A549 (cell line): ENCODE measurements around the gene COBL. TPM values are rescaled to one million over a fixed set of nuclear protein-coding genes. Genes with fewer than 3 reads are reported as not detected.

ENCODE experiments used
- ATAC-seq, 2 experiments: fragments of 200-7000 bp in 1 of 2; fragments of >200 bp in 1 of 2; cut with Nextera tagmentation in 1 of 2; cut with Tn5 transposase in 1 of 2; 3 replicates each; pipeline versions ENCODE4 v1.8.0 to v1.9.1; 2018 to 2020; ENCODE audit warnings: mild to moderate bottlenecking in 1 of 2, moderate library complexity in 1 of 2
- CTCF ChIA-PET: fragments of 300-600 bp; sonication (Branson Sonifier 250); formaldehyde crosslinking; extraction: SDS; loops from one replicate; lab custom pipeline; 2021; ENCODE audit warnings: antibody characterized with exemption, inconsistent platforms; lab: Yijun Ruan, JAX
- POLR2A ChIA-PET: fragments of 350-600 bp; formaldehyde crosslinking; extraction: SDS; loops from one replicate; lab custom pipeline; 2021; ENCODE audit warnings: antibody characterized with exemption, inconsistent platforms; lab: Yijun Ruan, JAX
- DNase-seq, 2 experiments: peaks; one replicate each; pipeline versions ENCODE4 v3.0.0 to v3.0.0-alpha.2; 2011 to 2016; ENCODE audit warnings: low read depth in 1 of 2, low spot score in 1 of 2
- FAIRE-seq: peaks from 2 replicates; lab custom pipeline; 2011; peaks lifted over from hg19 to GRCh38; lab: Jason Lieb, UNC
- H3K27ac ChIP-seq, 2 experiments: fragments of >200 bp; sonication (Bioruptor Twin); formaldehyde crosslinking; 3 replicates each; pipeline ENCODE4 v1.5.1; 2016 to 2017
- H3K4me1 ChIP-seq: fragments of >200 bp; sonication (Bioruptor Twin); formaldehyde crosslinking; 3 replicates; pipeline ENCODE4 v1.6.1; 2016
- H3K4me2 ChIP-seq: fragments of >200 bp; sonication (Bioruptor Twin); formaldehyde crosslinking; 3 replicates; pipeline ENCODE4 v1.6.1; 2016
- H3K4me3 ChIP-seq: fragments of >200 bp; sonication (Bioruptor Twin); formaldehyde crosslinking; 3 replicates; pipeline ENCODE4 v1.5.1; 2016
- H3K9me3 ChIP-seq: fragments of >200 bp; sonication (Bioruptor Twin); formaldehyde crosslinking; 3 replicates; pipeline ENCODE4 v1.6.1; 2016
- BHLHE40 ChIP-seq: IDR thresholded peaks from 2 replicates; pipeline ENCODE4 v1.6.1; 2012; ENCODE audit warnings: low read depth, low read length, inconsistent platforms
- CHD2 ChIP-seq: fragments of 150-350 bp; IDR thresholded peaks from 2 replicates; pipeline ENCODE4 v1.6.1; 2014; ENCODE audit warnings: low read length; ENCODE audit not compliant: partially characterized antibody
- CTCF ChIP-seq: fragments of >200 bp; sonication (Bioruptor Twin); formaldehyde crosslinking; IDR thresholded peaks from 3 replicates; pipeline ENCODE4 v1.5.1; 2016
- E2F6 ChIP-seq: IDR thresholded peaks from 2 replicates; pipeline ENCODE4 v1.6.1; 2012; ENCODE audit warnings: low read depth, borderline replicate concordance
- ELK1 ChIP-seq: fragments of 150-350 bp; IDR thresholded peaks from 2 replicates; pipeline ENCODE4 v1.6.1; 2014; ENCODE audit warnings: low read depth, mild to moderate bottlenecking, low read length
- HDAC2 ChIP-seq: fragments of 200-600 bp; sonication (generic); IDR thresholded peaks from 2 replicates; pipeline ENCODE4 v1.6.1; 2016
- HMGXB4 ChIP-seq: fragments of 250-450 bp; sonication (Bioruptor Pico); IDR thresholded peaks from 2 replicates; pipeline ENCODE4 v1.5.0; 2021; ENCODE audit warnings: mild to moderate bottlenecking, moderate library complexity, borderline replicate concordance
- HOXB13 ChIP-seq: fragments of 250-450 bp; sonication (Bioruptor Pico); IDR thresholded peaks from 2 replicates; pipeline ENCODE4 v1.5.0; 2020; ENCODE audit warnings: low read depth, mild to moderate bottlenecking, moderate library complexity
- HOXB5 ChIP-seq: fragments of 250-450 bp; sonication (Bioruptor Pico); IDR thresholded peaks from 2 replicates; pipeline ENCODE4 v1.5.0; 2020; ENCODE audit warnings: mild to moderate bottlenecking, moderate library complexity
- KDM1A ChIP-seq: fragments of 200-600 bp; sonication (generic); IDR thresholded peaks from 2 replicates; pipeline ENCODE4 v1.6.1; 2016; ENCODE audit warnings: low read depth, mild to moderate bottlenecking
- KDM5A ChIP-seq: fragments of 200-600 bp; sonication (generic); IDR thresholded peaks from 2 replicates; pipeline ENCODE4 v1.6.1; 2016; ENCODE audit warnings: antibody characterized with exemption, mild to moderate bottlenecking
- MAFK ChIP-seq: fragments of 450-650 bp; IDR thresholded peaks from 2 replicates; pipeline ENCODE4 v1.6.1; 2014; ENCODE audit not compliant: partially characterized antibody
- MAX ChIP-seq: IDR thresholded peaks from 2 replicates; pipeline ENCODE4 v1.6.1; 2012
- PHF8 ChIP-seq: fragments of 200-600 bp; sonication (generic); IDR thresholded peaks from 2 replicates; pipeline ENCODE4 v1.6.1; 2016; ENCODE audit warnings: low read depth, mild to moderate bottlenecking, antibody characterized with exemption, moderate library complexity, borderline replicate concordance
- POLR2AphosphoS2 ChIP-seq: conservative IDR thresholded peaks from 2 replicates; pipeline ENCODE4 v1.6.1; 2012; ENCODE audit warnings: low read length, improper control_type of control experiment, inconsistent platforms
- RAD21 ChIP-seq, 2 experiments: fragments of >200 bp in 1 of 2; sonication (Bioruptor Twin) in 1 of 2; formaldehyde crosslinking in 1 of 2; IDR thresholded peaks in 1 of 2; conservative IDR thresholded peaks in 1 of 2; 2 replicates in 1 of 2; 3 replicates in 1 of 2; pipeline ENCODE4 v1.6.1; 2012 to 2018; ENCODE audit warnings: inconsistent platforms in 1 of 2
- RCOR1 ChIP-seq: fragments of 150-350 bp; IDR thresholded peaks from 2 replicates; pipeline ENCODE4 v1.6.1; 2014; ENCODE audit warnings: antibody characterized with exemption, low read length, low read depth
- RFX5 ChIP-seq: fragments of 450-650 bp; IDR thresholded peaks from 2 replicates; pipeline ENCODE4 v1.7.1; 2014; ENCODE audit warnings: antibody characterized with exemption, mild to moderate bottlenecking, moderate library complexity
- ZC3H11A ChIP-seq: fragments of 450-650 bp; IDR thresholded peaks from 2 replicates; pipeline ENCODE4 v1.6.1; 2014; ENCODE audit warnings: antibody characterized with exemption, mild to moderate bottlenecking
- ZFP36 ChIP-seq: fragments of 450-650 bp; IDR thresholded peaks from 2 replicates; pipeline ENCODE4 v1.6.1; 2014; ENCODE audit warnings: borderline replicate concordance; ENCODE audit not compliant: partially characterized antibody
- ZSCAN20 ChIP-seq: fragments of 250-450 bp; sonication (Bioruptor Pico); IDR thresholded peaks from 2 replicates; pipeline ENCODE4 v1.8.0; 2022; ENCODE audit warnings: mild to moderate bottlenecking, moderate library complexity
- WGBS: methylation state at CpG from one replicate; pipeline ENCODE4 v1.1.6; 2017; ENCODE audit errors: missing lambda C conversion rate; 5-methylcytosine and 5-hydroxymethylcytosine counted together
- polyA plus RNA-seq, 4 experiments: library from polyadenylated mRNA; depleted of rRNA in 3 of 4; stranded (reverse); fragments of >200 nt; fragmentation: RNase III in 1 of 4; extraction: RNeasy Plus Mini Kit Qiagen cat#74134 plus additional on column Dnase treatment in 1 of 4; gene quantifications; 2 replicates in 3 of 4; 3 replicates in 1 of 4; pipeline ENCODE4 v1.2.3, GENCODE V29; 2011 to 2017

COBL gene
- polyA plus RNA-seq, 2 of the 4 experiments (the other 2 are of a cell fraction): 1.5 to 7.4 TPM

GRCh38 chr7:51354897-51355296 lies 38.3 kb upstream of the COBL start:
- CTCF ChIA-PET: interaction anchor here (1.0 to 4.9 kb wide), 3 partner anchors 12 to 193 kb away, joined by 3 to 43 read pairs (median 20); no protein-coding TSS in a partner anchor

GRCh38 chr7:51354434-51354833 lies 37.8 kb upstream of the COBL start:
- no peak overlapping the region for H3K27ac ChIP-seq
- ATAC-seq: no peak
- WGBS: 77% methylated on average over 2 of the region's 2 CpGs
- TF ChIP-seq ZFP36: peak; percentile 8
- no peak for TF ChIP-seq BHLHE40
- TF ChIP-seq HMGXB4: no peak
- TF ChIP-seq ELK1: no peak
- no peak for TF ChIP-seq KDM5A
- TF ChIP-seq, all 56 proteins: peak for 1
- Histone ChIP-seq H3K4me1 (peaks cover 8% of the 10 kb centered on the region; the same call in 2 of the 3 replicates), H3K4me2 (no peak overlapping the region), H3K9me3 (0 out of 3 replicates have a peak, but pooled peaks cover 2% of the 10 kb centered on the region), H3K4me3 (no peak overlapping the region)
- DNase-seq: no peak
- POLR2A ChIA-PET: no interaction called here
- CTCF ChIA-PET: interaction anchor here (1.0 to 4.9 kb wide), 4 partner anchors 13 to 193 kb away, joined by 3 to 43 read pairs (median 12); no protein-coding TSS in a partner anchor
- FAIRE-seq: no peak

More at GRCh38 chr7:51354897-51355296, 38.3 kb upstream of the COBL start:
- 0 out of 3 replicates have a peak, but pooled peaks cover 2% of the 10 kb centered on the region for H3K9me3 ChIP-seq
- no peak overlapping the region for H3K4me2 ChIP-seq
- H3K4me1 ChIP-seq: peaks cover 5% of the 10 kb centered on the region; the same call in 2 of the 3 replicates
- ATAC-seq: no peak; a peak in 1 of 6 replicates
- POLR2A ChIA-PET: no interaction called here
- WGBS: 73% methylated on average over 5 of the region's 5 CpGs
- DNase-seq: no peak
- no peak overlapping the region for H3K4me3 ChIP-seq
- TF ChIP-seq RAD21 (conservative IDR thresholded peaks at IDR 0.05 in 1 of 2, IDR thresholded peaks at IDR 0.05 in 1 of 2) (no peak), HDAC2 (no peak), RFX5 (no peak), ZFP36 (no peak), MAFK (no peak), POLR2AphosphoS2 (no peak), ZSCAN20 (CRISPR knock-in tag) (no peak), HOXB5 (CRISPR knock-in tag) (no peak), MAX (no peak), CHD2 (no peak), CTCF (no peak), KDM1A (no peak), KDM5A (no peak), ELK1 (no peak), RCOR1 (no peak), HOXB13 (CRISPR knock-in tag) (no peak), ZC3H11A (no peak), E2F6 (no peak), PHF8 (no peak), BHLHE40 (no peak)
- no peak overlapping the region for H3K27ac ChIP-seq
- no peak for FAIRE-seq
